HEK293 (cell line): ENCODE results near the gene DOK6.

Source experiments
- GLIS2 ChIP-seq: fragments of 450-650 bp; formaldehyde crosslinking; IDR thresholded peaks from 2 replicates; pipeline ENCODE4 v1.5.1; 2016; ENCODE audit warnings: missing biosample characterization, missing genetic modification characterization
- REST ChIP-seq: fragments of 450-650 bp; formaldehyde crosslinking; IDR thresholded peaks from 2 replicates; pipeline ENCODE4 v1.5.1; 2016; ENCODE audit warnings: missing biosample characterization, missing genetic modification characterization
- YY1 ChIP-seq: fragments of 450-650 bp; formaldehyde crosslinking; IDR thresholded peaks from 2 replicates; pipeline ENCODE4 v1.5.1; 2018; ENCODE audit warnings: missing biosample characterization, missing genetic modification characterization
- ZNF214 ChIP-seq: fragments of 450-650 bp; formaldehyde crosslinking; IDR thresholded peaks from 2 replicates; pipeline ENCODE4 v1.5.1; 2017; ENCODE audit warnings: missing biosample characterization, mild to moderate bottlenecking, missing genetic modification characterization, borderline replicate concordance
- ZNF24 ChIP-seq: fragments of 450-650 bp; formaldehyde crosslinking; IDR thresholded peaks from 2 replicates; pipeline ENCODE4 v1.5.1; 2016; ENCODE audit warnings: missing biosample characterization, missing genetic modification characterization
- ZNF701 ChIP-seq: fragments of 450-650 bp; formaldehyde crosslinking; IDR thresholded peaks from 2 replicates; pipeline ENCODE4 v1.5.1; 2016; ENCODE audit warnings: missing biosample characterization, missing genetic modification characterization
- TF ChIP-seq, protein P1 (sequence below): fragments of 450-650 bp; formaldehyde crosslinking; IDR thresholded peaks from 2 replicates; pipeline ENCODE4 v1.5.1; 2016; ENCODE audit warnings: missing biosample characterization, missing genetic modification characterization
- TF ChIP-seq, protein P2 (sequence below): fragments of 450-650 bp; formaldehyde crosslinking; IDR thresholded peaks from 2 replicates; pipeline ENCODE4 v1.5.1; 2016; ENCODE audit warnings: missing biosample characterization, missing genetic modification characterization, low read depth

- TF ChIP-seq GLIS2 (tag by site-specific recombination) (no peak), YY1 (tag by site-specific recombination) (no peak), ZNF214 (tag by site-specific recombination) (no peak), ZNF24 (tag by site-specific recombination) (no peak), ZNF701 (no peak), REST (tag by site-specific recombination) (no peak)
- TF ChIP-seq, protein P1, sequence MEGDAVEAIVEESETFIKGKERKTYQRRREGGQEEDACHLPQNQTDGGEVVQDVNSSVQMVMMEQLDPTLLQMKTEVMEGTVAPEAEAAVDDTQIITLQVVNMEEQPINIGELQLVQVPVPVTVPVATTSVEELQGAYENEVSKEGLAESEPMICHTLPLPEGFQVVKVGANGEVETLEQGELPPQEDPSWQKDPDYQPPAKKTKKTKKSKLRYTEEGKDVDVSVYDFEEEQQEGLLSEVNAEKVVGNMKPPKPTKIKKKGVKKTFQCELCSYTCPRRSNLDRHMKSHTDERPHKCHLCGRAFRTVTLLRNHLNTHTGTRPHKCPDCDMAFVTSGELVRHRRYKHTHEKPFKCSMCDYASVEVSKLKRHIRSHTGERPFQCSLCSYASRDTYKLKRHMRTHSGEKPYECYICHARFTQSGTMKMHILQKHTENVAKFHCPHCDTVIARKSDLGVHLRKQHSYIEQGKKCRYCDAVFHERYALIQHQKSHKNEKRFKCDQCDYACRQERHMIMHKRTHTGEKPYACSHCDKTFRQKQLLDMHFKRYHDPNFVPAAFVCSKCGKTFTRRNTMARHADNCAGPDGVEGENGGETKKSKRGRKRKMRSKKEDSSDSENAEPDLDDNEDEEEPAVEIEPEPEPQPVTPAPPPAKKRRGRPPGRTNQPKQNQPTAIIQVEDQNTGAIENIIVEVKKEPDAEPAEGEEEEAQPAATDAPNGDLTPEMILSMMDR (tag by site-specific recombination), result no peak
- TF ChIP-seq, protein P2, sequence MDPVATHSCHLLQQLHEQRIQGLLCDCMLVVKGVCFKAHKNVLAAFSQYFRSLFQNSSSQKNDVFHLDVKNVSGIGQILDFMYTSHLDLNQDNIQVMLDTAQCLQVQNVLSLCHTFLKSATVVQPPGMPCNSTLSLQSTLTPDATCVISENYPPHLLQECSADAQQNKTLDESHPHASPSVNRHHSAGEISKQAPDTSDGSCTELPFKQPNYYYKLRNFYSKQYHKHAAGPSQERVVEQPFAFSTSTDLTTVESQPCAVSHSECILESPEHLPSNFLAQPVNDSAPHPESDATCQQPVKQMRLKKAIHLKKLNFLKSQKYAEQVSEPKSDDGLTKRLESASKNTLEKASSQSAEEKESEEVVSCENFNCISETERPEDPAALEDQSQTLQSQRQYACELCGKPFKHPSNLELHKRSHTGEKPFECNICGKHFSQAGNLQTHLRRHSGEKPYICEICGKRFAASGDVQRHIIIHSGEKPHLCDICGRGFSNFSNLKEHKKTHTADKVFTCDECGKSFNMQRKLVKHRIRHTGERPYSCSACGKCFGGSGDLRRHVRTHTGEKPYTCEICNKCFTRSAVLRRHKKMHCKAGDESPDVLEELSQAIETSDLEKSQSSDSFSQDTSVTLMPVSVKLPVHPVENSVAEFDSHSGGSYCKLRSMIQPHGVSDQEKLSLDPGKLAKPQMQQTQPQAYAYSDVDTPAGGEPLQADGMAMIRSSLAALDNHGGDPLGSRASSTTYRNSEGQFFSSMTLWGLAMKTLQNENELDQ (tag by site-specific recombination), result no peak
Observed at GRCh38 chr18:69697689-69698088, 297.0 kb downstream of the DOK6 start.
